ENCODE data around the gene KIF6.

KIF6 gene

GRCh38 chr6:39617026-39617425 lies 108.2 kb downstream of the KIF6 start:
- no peak for DNase-seq (ENCODE audit: low read depth in 1 of 2, low spot score in 1 of 2)
- Histone ChIP-seq H3K27me3 (ENCODE audit: insufficient read depth, poor library complexity, severe bottlenecking) (no peaks in the 10 kb centered on the region), H3K4me3 (replicated peaks; ENCODE audit: insufficient read depth, low read length) (no peak overlapping the region), H3K27ac (replicated peaks) (no peak overlapping the region)
- TF ChIP-seq GABPA (IDR thresholded peaks at IDR 0.05; ENCODE audit: low read depth) (no peak), SPI1 (IDR thresholded peaks at IDR 0.05; ENCODE audit: borderline replicate concordance, low read depth) (no peak), POLR2AphosphoS5 (IDR thresholded peaks at IDR 0.05; ENCODE audit: low read depth) (no peak)
- TF ChIP-seq, protein P1, sequence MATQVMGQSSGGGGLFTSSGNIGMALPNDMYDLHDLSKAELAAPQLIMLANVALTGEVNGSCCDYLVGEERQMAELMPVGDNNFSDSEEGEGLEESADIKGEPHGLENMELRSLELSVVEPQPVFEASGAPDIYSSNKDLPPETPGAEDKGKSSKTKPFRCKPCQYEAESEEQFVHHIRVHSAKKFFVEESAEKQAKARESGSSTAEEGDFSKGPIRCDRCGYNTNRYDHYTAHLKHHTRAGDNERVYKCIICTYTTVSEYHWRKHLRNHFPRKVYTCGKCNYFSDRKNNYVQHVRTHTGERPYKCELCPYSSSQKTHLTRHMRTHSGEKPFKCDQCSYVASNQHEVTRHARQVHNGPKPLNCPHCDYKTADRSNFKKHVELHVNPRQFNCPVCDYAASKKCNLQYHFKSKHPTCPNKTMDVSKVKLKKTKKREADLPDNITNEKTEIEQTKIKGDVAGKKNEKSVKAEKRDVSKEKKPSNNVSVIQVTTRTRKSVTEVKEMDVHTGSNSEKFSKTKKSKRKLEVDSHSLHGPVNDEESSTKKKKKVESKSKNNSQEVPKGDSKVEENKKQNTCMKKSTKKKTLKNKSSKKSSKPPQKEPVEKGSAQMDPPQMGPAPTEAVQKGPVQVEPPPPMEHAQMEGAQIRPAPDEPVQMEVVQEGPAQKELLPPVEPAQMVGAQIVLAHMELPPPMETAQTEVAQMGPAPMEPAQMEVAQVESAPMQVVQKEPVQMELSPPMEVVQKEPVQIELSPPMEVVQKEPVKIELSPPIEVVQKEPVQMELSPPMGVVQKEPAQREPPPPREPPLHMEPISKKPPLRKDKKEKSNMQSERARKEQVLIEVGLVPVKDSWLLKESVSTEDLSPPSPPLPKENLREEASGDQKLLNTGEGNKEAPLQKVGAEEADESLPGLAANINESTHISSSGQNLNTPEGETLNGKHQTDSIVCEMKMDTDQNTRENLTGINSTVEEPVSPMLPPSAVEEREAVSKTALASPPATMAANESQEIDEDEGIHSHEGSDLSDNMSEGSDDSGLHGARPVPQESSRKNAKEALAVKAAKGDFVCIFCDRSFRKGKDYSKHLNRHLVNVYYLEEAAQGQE (IDR thresholded peaks at IDR 0.05; ENCODE audit: insufficient replicate concordance, low read depth), result no peak
- TF ChIP-seq, protein P2, sequence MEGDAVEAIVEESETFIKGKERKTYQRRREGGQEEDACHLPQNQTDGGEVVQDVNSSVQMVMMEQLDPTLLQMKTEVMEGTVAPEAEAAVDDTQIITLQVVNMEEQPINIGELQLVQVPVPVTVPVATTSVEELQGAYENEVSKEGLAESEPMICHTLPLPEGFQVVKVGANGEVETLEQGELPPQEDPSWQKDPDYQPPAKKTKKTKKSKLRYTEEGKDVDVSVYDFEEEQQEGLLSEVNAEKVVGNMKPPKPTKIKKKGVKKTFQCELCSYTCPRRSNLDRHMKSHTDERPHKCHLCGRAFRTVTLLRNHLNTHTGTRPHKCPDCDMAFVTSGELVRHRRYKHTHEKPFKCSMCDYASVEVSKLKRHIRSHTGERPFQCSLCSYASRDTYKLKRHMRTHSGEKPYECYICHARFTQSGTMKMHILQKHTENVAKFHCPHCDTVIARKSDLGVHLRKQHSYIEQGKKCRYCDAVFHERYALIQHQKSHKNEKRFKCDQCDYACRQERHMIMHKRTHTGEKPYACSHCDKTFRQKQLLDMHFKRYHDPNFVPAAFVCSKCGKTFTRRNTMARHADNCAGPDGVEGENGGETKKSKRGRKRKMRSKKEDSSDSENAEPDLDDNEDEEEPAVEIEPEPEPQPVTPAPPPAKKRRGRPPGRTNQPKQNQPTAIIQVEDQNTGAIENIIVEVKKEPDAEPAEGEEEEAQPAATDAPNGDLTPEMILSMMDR (IDR thresholded peaks at IDR 0.05; ENCODE audit: insufficient read depth, low read length), result no peak

GRCh38 chr6:39615622-39616021 lies 109.6 kb downstream of the KIF6 start:
- H3K27me3 ChIP-seq (ENCODE audit: insufficient read depth, poor library complexity, severe bottlenecking), result no peaks in the 10 kb centered on the region
- no peak for DNase-seq (ENCODE audit: low read depth in 1 of 2, low spot score in 1 of 2)
- no peak overlapping the region for H3K4me3 ChIP-seq (replicated peaks; ENCODE audit: insufficient read depth, low read length)
- H3K27ac ChIP-seq (replicated peaks), result no peak overlapping the region
- TF ChIP-seq GABPA (IDR thresholded peaks at IDR 0.05; ENCODE audit: low read depth) (no peak), SPI1 (IDR thresholded peaks at IDR 0.05; ENCODE audit: borderline replicate concordance, low read depth) (no peak), POLR2AphosphoS5 (IDR thresholded peaks at IDR 0.05; ENCODE audit: low read depth) (no peak)
- TF ChIP-seq, protein P2 (IDR thresholded peaks at IDR 0.05; ENCODE audit: insufficient read depth, low read length), result no peak
- TF ChIP-seq, protein P1 (IDR thresholded peaks at IDR 0.05; ENCODE audit: insufficient replicate concordance, low read depth), result no peak

GRCh38 chr6:39614393-39614950 lies 110.7 kb downstream of the KIF6 start:
- TF ChIP-seq, protein P2 (IDR thresholded peaks at IDR 0.05; ENCODE audit: insufficient read depth, low read length), result no peak
- TF ChIP-seq, protein P1 (IDR thresholded peaks at IDR 0.05; ENCODE audit: insufficient replicate concordance, low read depth), result no peak
- TF ChIP-seq POLR2AphosphoS5 (IDR thresholded peaks at IDR 0.05; ENCODE audit: low read depth) (no peak), SPI1 (IDR thresholded peaks at IDR 0.05; ENCODE audit: borderline replicate concordance, low read depth) (no peak), GABPA (IDR thresholded peaks at IDR 0.05; ENCODE audit: low read depth) (no peak)
- Histone ChIP-seq H3K27me3 (ENCODE audit: insufficient read depth, poor library complexity, severe bottlenecking) (no peaks in the 10 kb centered on the region), H3K4me3 (replicated peaks; ENCODE audit: insufficient read depth, low read length) (no peak overlapping the region), H3K27ac (replicated peaks) (no peak overlapping the region)
- no peak for DNase-seq (ENCODE audit: low read depth in 1 of 2, low spot score in 1 of 2)
